ENCODE measurements around the gene INO80D. TPM values are rescaled to one million over a fixed set of nuclear protein-coding genes. Genes with fewer than 3 reads are reported as not detected.

INO80D gene
- total RNA-seq, 2 donors from 2014 or later: 10.6 to 11.9 TPM

GRCh38 chr2:206068207-206068606 lies 17.8 kb downstream of the INO80D start:
- Histone ChIP-seq H3K27ac (no peak overlapping the region), H3K9me3 (no peaks in the 10 kb centered on the region), H3K4me1 (no peaks in the 10 kb centered on the region), H3K36me3 (replicated peaks in 1 of 2; ENCODE audit: insufficient read depth in 1 of 2, low read depth in 2 of 2) (no peaks in the 10 kb centered on the region), H3K4me3 (no peak overlapping the region), H3K27me3 (no peaks in the 10 kb centered on the region)
- ATAC-seq (no peak), DNase-seq (no peak)
- intact Hi-C loops (cut with DNase I): no loop called here
- WGBS, 2 donors: 100% methylated on average over 1 of the region's 1 CpG
- TF ChIP-seq CTCF (IDR thresholded peaks at IDR 0.05): no peak
- no peak for TF ChIP-seq POLR2A (IDR thresholded peaks at IDR 0.05)

DNA sequence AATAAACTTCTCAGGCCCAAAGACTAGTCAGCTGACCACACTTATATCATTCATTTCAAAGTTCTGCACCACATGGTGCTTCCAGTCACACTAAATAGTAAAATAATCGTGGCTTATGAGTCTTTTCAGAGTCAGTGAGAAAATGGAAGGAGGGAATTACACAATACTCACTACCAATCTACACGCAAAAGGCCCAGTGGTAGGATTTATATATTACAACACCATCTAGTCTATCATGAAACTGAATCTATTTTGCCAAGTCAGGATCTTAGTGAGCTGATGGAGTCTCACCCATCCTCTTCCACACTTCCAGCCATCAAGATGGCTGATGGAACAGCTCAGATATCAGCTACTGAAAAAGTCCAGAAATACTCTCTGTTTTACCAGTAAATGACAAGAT lies 21.9 kb downstream of the INO80D start:
- TF ChIP-seq POLR2A (IDR thresholded peaks at IDR 0.05): no peak
- TF ChIP-seq CTCF (IDR thresholded peaks at IDR 0.05): no peak
- no peak overlapping the region for H3K27ac ChIP-seq
- intact Hi-C loops (cut with DNase I): no loop called here
- DNase-seq: no peak
- 86 to 90% methylated on average over 2 of the region's 2 CpGs for WGBS, 2 donors
- peaks cover 0 to 6% of the 10 kb centered on the region in 2 donors for H3K36me3 ChIP-seq (replicated peaks in 1 of 2; ENCODE audit: insufficient read depth in 1 of 2, low read depth in 2 of 2)
- no peak for ATAC-seq
- no peak overlapping the region for H3K4me3 ChIP-seq
- no peaks in the 10 kb centered on the region for H3K9me3 ChIP-seq
- H3K27me3 ChIP-seq: no peaks in the 10 kb centered on the region
- H3K4me1 ChIP-seq: no peaks in the 10 kb centered on the region

- ATAC-seq: no peak
- no peak overlapping the region for H3K27ac ChIP-seq
- H3K9me3 ChIP-seq: no peaks in the 10 kb centered on the region
- 100% methylated on average over 1 of the region's 1 CpG for WGBS, 2 donors
- H3K4me3 ChIP-seq: no peak overlapping the region
- intact Hi-C loops (cut with DNase I): no loop called here
- no peak for DNase-seq
- H3K36me3 ChIP-seq (replicated peaks in 1 of 2; ENCODE audit: insufficient read depth in 1 of 2, low read depth in 2 of 2): peaks cover 0 to 6% of the 10 kb centered on the region in 2 donors
- no peaks in the 10 kb centered on the region for H3K27me3 ChIP-seq
- no peaks in the 10 kb centered on the region for H3K4me1 ChIP-seq
- no peak for TF ChIP-seq CTCF (IDR thresholded peaks at IDR 0.05)
These were observed 22.3 kb downstream of the INO80D start for GRCh38 chr2:206063635-206064034.

DNA sequence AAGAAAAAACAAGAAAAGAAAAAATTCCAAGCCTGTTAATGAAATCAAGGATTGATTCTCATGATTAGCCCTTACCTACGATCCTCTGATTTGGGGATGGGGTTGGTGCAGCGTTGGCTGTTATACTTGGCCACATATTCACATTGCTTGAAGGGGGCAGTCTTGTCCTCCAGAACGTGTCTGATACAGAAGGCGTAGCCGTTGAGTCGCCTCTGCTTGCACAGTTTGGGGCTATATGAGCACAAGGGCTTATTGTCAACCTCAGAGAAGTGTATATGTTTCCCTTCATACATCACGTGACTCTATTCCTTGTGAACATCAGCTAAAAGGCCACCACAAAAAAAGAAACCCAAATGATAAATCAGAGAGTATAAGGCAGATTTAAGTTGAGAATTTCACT lies 23.2 kb downstream of the INO80D start:
- H3K36me3 ChIP-seq (replicated peaks in 1 of 2; ENCODE audit: insufficient read depth in 1 of 2, low read depth in 2 of 2): peaks cover 0 to 6% of the 10 kb centered on the region in 2 donors
- 88 to 93% methylated on average over 7 of the region's 7 CpGs for WGBS, 2 donors
- intact Hi-C loops (cut with DNase I): no loop called here
- H3K27ac ChIP-seq: no peak overlapping the region
- TF ChIP-seq CTCF (IDR thresholded peaks at IDR 0.05) (no peak), POLR2A (IDR thresholded peaks at IDR 0.05) (no peak)
- no peaks in the 10 kb centered on the region for H3K9me3 ChIP-seq
- no peak for DNase-seq
- H3K27me3 ChIP-seq: no peaks in the 10 kb centered on the region
- H3K4me1 ChIP-seq: no peaks in the 10 kb centered on the region
- no peak overlapping the region for H3K4me3 ChIP-seq
- no peak for ATAC-seq

DNA sequence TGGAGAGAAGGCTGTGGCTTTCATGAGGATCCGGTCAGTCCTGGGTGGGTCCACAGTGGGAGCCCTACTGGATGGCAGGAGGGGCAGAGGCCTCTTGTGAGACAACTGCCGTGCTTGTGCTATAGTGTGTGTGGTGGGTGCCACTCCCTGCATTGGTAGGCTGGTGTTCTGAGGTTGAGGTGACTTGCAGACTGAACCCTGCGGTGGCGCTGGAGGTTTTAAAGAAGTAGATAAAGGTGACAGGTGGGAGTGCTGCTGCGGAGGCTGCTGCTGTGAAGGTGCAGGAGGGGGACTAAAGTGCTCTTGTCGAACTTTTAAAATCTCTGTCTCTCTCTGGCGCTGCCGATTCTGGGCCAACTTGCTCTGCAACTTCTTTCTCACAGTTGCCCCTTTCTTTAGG lies 29.7 kb downstream of the INO80D start:
- DNase-seq (no peak), ATAC-seq (no peak)
- H3K27ac ChIP-seq: no peak overlapping the region
- TF ChIP-seq POLR2A (IDR thresholded peaks at IDR 0.05) (no peak), CTCF (IDR thresholded peaks at IDR 0.05) (no peak)
- peaks cover 14% of the 10 kb centered on the region for H3K4me1 ChIP-seq
- intact Hi-C loops (cut with DNase I): no loop called here
- 87 to 96% methylated on average over 8 of the region's 8 CpGs for WGBS, 2 donors
- H3K9me3 ChIP-seq: no peaks in the 10 kb centered on the region
- H3K36me3 ChIP-seq (replicated peaks in 1 of 2; ENCODE audit: insufficient read depth in 1 of 2, low read depth in 2 of 2): peaks cover 0 to 12% of the 10 kb centered on the region in 2 donors
- no peak overlapping the region for H3K4me3 ChIP-seq
- no peaks in the 10 kb centered on the region for H3K27me3 ChIP-seq
